OCI-LY3 (cell line): ENCODE data around the gene CYP2U1.

Source experiments
- H2AFZ ChIP-seq: fragments of 200-600, 300-600 bp; shearing (Covaris generic); 2 replicates; pipeline ENCODE4 v1.6.0; 2014; ENCODE audit warnings: antibody characterized with exemption, low read depth, low read length
- H3K27ac ChIP-seq: fragments of 200-600, 300-600 bp; sonication (generic); 2 replicates; pipeline ENCODE4 v1.5.1; 2014; ENCODE audit warnings: mild to moderate bottlenecking, low read length, moderate library complexity, mixed read lengths
- H3K27me3 ChIP-seq: fragments of 200-600, 300-600 bp; sonication (generic); 2 replicates; pipeline ENCODE4 v1.6.1; 2014; ENCODE audit warnings: low read depth, low read length, mixed read lengths
- H3K36me3 ChIP-seq: fragments of 200-600, 300-600 bp; sonication (generic); replicated peaks from 2 replicates; pipeline ENCODE3; 2014; ENCODE audit warnings: low read depth, low read length, mixed read lengths
- H3K4me1 ChIP-seq: fragments of 300-600, 200-600 bp; sonication (generic); 2 replicates; pipeline ENCODE4 v1.6.1; 2014; ENCODE audit warnings: low read length, mixed read lengths
- H3K4me2 ChIP-seq: fragments of 200-600, 300-600 bp; sonication (generic); 2 replicates; pipeline ENCODE4 v1.6.1; 2014; ENCODE audit warnings: low read length, mixed read lengths
- H3K4me3 ChIP-seq: fragments of 300-600, 200-600 bp; sonication (generic); 2 replicates; pipeline ENCODE4 v1.5.1; 2014; ENCODE audit warnings: antibody characterized with exemption, mild to moderate bottlenecking, low read length, moderate library complexity
- H3K79me2 ChIP-seq: fragments of 300-600, 200-600 bp; shearing (Covaris generic); 2 replicates; pipeline ENCODE4 v1.6.1; 2014; ENCODE audit warnings: mild to moderate bottlenecking, low read length, mixed read lengths
- H3K9ac ChIP-seq: fragments of 300-600, 200-600 bp; shearing (Covaris generic); 2 replicates; pipeline ENCODE4 v1.6.0; 2014; ENCODE audit warnings: mild to moderate bottlenecking, low read length, moderate library complexity
- H3K9me3 ChIP-seq: fragments of 200-600, 300-600 bp; shearing (Covaris generic); 2 replicates; pipeline ENCODE4 v1.6.1; 2014; ENCODE audit warnings: low read length, mixed read lengths; ENCODE audit not compliant: insufficient read depth
- H4K20me1 ChIP-seq: fragments of 200-600, 300-600 bp; sonication (generic); 2 replicates; pipeline ENCODE4 v1.6.1; 2016; ENCODE audit warnings: low read length, mixed read lengths; ENCODE audit not compliant: insufficient read depth
- CTCF ChIP-seq: fragments of 200-600, 300-600 bp; sonication (generic); IDR thresholded peaks from 2 replicates; pipeline ENCODE4 v1.5.1; 2014; ENCODE audit warnings: antibody characterized with exemption, low read length, low read depth
- EZH2phosphoT487 ChIP-seq: fragments of 200-600 bp; shearing (Covaris generic); IDR thresholded peaks from 2 replicates; pipeline ENCODE4 v1.6.1; 2018; ENCODE audit warnings: antibody characterized with exemption, mixed run types, low read depth

The CYP2U1 gene

DNA sequence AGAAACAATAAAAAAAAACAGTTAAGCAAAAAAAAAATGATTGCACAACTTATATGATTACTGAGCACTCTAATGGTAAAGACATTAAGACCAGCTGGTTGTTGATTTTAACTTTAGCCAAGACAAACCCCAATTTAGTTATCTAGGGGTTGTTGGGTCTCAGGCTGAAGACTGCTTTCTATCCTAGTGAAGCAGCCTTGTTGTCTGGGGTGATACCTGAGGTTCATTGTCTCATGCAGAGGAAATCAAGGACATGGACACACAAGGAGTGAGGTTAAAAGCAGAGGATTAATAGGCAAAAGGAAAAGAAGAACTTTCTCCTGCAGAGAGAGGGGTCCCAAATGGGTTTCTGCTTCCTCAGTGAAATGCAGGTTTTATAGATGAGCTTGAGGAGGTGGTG lies 40.0 kb upstream of the CYP2U1 start:
- H3K9me3 ChIP-seq = peaks cover 20% of the 10 kb centered on the region; the same call in 1 of the 2 replicates
- no peak overlapping the region for H3K4me2 ChIP-seq
- H3K27ac ChIP-seq = no peak overlapping the region
- no peaks in the 10 kb centered on the region for H3K27me3 ChIP-seq
- no peak overlapping the region for H3K4me3 ChIP-seq
- no peak overlapping the region for H3K9ac ChIP-seq
- no peaks in the 10 kb centered on the region for H3K4me1 ChIP-seq
- TF ChIP-seq CTCF = no peak
- no peak for TF ChIP-seq EZH2phosphoT487
- no peaks in the 10 kb centered on the region for H3K36me3 ChIP-seq
- no peaks in the 10 kb centered on the region for H3K79me2 ChIP-seq
- H2AFZ ChIP-seq = no peak overlapping the region
- H4K20me1 ChIP-seq = no peaks in the 10 kb centered on the region

DNA sequence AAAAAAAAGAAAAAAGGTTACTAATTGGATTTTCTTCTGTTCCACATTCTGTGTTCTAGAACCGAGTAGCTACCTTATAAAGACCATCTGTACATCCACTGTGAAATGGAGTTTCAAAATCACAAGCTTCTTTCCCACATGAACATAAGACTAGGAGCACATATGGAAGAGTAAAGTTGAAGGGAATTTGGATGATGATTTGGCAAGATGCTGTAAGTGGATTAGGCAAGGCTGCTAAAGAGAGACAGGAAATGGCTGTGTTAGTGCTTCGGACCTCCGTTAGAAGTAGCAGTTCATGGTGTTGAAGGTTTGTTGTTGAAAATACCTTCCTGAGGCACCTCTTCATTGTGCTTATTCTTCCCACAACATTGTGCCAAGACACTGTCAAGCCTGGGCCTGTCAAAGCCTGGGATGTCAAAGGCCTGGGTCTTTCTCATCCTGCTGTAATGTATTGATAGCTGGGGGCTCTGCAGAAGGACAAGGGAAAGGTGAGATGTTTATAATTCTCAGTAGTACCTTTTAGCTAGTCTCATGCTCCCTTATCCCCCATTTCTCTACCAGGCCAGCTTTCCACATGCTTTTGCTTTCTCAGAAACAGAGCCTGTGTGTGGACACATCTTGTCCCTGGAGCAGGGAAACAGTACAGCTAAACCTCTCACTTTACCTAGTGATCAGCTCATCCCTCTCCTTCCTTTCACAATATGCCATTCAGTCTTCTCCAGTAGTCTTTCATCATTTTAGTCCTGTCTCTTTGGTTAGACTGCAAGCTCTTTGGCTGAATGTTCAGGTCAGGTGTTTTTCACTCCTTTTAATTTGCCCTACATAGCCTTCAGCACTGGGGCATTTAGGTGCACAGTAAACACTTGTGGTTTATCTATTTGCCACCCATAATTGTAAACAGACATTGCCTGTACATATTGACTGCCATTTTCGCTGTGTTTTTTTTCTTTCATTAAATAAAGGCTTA lies 37.9 kb upstream of the CYP2U1 start:
- Histone ChIP-seq H3K27ac (no peak overlapping the region), H3K79me2 (no peaks in the 10 kb centered on the region), H3K4me2 (no peak overlapping the region), H4K20me1 (no peaks in the 10 kb centered on the region), H3K27me3 (no peaks in the 10 kb centered on the region), H3K9me3 (0 out of 2 replicates have a peak, but pooled peaks cover 6% of the 10 kb centered on the region), H3K4me1 (peaks cover 14% of the 10 kb centered on the region), H3K36me3 (no peaks in the 10 kb centered on the region), H3K4me3 (no peak overlapping the region), H3K9ac (no peak overlapping the region), H2AFZ (no peak overlapping the region)
- TF ChIP-seq EZH2phosphoT487 (no peak), CTCF (no peak)

DNA sequence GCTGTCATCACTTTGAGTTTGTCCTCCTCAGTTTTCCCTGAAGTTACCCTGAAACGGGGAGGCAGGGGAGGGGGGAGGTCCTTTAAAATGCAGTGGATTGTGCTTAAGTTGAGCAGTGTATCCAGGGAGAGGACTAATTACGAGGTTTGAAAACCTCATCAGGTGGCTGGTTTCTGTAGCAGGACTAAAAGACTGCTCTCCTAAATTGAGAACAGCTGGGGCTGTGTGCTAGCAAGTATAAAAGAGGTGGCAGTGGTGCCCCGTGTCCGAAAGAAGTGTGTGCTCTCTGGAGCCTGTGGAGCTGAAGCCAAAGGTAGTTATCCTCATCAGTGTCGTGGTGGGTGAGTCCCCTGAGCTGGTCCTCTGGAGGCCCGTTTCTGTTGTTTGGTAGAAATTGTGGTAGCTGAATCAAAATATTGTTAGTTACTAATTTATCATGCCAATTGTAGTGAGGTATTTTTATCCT lies 37.2 kb upstream of the CYP2U1 start:
- Histone ChIP-seq H4K20me1 (no peaks in the 10 kb centered on the region), H2AFZ (no peak overlapping the region), H3K36me3 (no peaks in the 10 kb centered on the region), H3K4me3 (no peak overlapping the region), H3K9ac (no peak overlapping the region), H3K27ac (no peak overlapping the region), H3K9me3 (0 out of 2 replicates have a peak, but pooled peaks cover 6% of the 10 kb centered on the region), H3K4me1 (peaks cover 16% of the 10 kb centered on the region), H3K4me2 (no peak overlapping the region), H3K79me2 (no peaks in the 10 kb centered on the region), H3K27me3 (no peaks in the 10 kb centered on the region)
- TF ChIP-seq EZH2phosphoT487 (no peak), CTCF (no peak)

DNA sequence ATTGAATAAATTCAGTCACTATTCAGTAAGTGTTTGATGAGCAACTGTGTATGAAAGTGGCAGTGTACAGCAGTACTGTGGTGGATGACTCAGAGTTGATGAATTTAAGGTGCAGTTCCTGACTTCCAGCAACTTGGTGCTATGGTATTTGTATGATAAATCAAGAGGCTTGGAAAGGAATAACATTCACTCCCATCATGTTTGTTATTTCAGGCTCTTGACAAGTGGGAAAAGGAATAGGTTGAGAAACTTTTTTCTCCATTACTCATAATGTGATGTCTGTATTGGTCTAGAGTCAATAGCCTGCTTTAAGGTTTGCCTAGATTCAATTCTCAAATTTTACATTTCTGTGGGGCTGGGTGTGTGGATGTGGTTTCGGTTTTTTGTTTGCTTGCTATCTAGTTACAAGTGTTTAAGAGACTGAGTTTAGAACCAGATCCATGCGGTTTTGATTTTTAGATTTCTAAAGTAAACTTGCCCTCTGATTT lies 35.1 kb upstream of the CYP2U1 start:
- H3K4me2 ChIP-seq = no peak overlapping the region
- H2AFZ ChIP-seq = no peak overlapping the region
- peaks cover 2% of the 10 kb centered on the region; the same call in 1 of the 2 replicates for H3K9me3 ChIP-seq
- TF ChIP-seq CTCF (no peak), EZH2phosphoT487 (no peak)
- no peaks in the 10 kb centered on the region for H3K27me3 ChIP-seq
- no peak overlapping the region for H3K27ac ChIP-seq
- H3K9ac ChIP-seq = no peak overlapping the region
- H3K4me1 ChIP-seq = peaks cover 16% of the 10 kb centered on the region
- no peaks in the 10 kb centered on the region for H4K20me1 ChIP-seq
- H3K4me3 ChIP-seq = no peak overlapping the region
- no peaks in the 10 kb centered on the region for H3K79me2 ChIP-seq
- no peaks in the 10 kb centered on the region for H3K36me3 ChIP-seq
